Vagina (tissue), 2 donors: ENCODE measurements around the gene ATAD1.

Experiments used
- CTCF ChIP-seq, 3 experiments: fragments of 450-650 bp in 2 of 3; fragments of 200-600 bp in 1 of 3; sonication (generic) in 1 of 3; IDR thresholded peaks; one replicate each; pipeline ENCODE4 v1.5.1; 2017 to 2019; ENCODE audit warnings: antibody characterized with exemption in 3 of 3, mild to moderate bottlenecking in 2 of 3, moderate library complexity in 2 of 3
- POLR2AphosphoS5 ChIP-seq, 2 donors: sonication (generic); formaldehyde crosslinking; IDR thresholded peaks; one replicate each; pipeline ENCODE4 v1.9.0; 2017; ENCODE audit warnings: antibody characterized with exemption in 2 of 2, mild to moderate bottlenecking in 2 of 2, low read depth in 1 of 2; ENCODE audit not compliant: insufficient read depth in 1 of 2

- TF ChIP-seq CTCF (IDR thresholded peaks at IDR 0.05) (no peak), POLR2AphosphoS5 (IDR thresholded peaks at IDR 0.05; ENCODE audit: insufficient read depth in 1 of 2, low read depth in 1 of 2) (no peak)
Observed at GRCh38 chr10:87746911-87747310, 71.1 kb downstream of the ATAD1 start.
